ENCODE measurements around the gene CYB561D1.

Gene CYB561D1

GRCh38 chr1:109537450-109538178, 43.7 kb downstream of the CYB561D1 start:
- TF ChIP-seq OSR1 (CRISPR knock-in tag; IDR thresholded peaks at IDR 0.05) (no peak), RARB (CRISPR knock-in tag; IDR thresholded peaks at IDR 0.05) (no peak), ISL1 (CRISPR knock-in tag; IDR thresholded peaks at IDR 0.05) (no peak), SNAI2 (CRISPR knock-in tag; IDR thresholded peaks at IDR 0.05) (no peak), TOX (CRISPR knock-in tag; IDR thresholded peaks at IDR 0.05; ENCODE audit: borderline replicate concordance) (no peak), ZNF70 (CRISPR knock-in tag; IDR thresholded peaks at IDR 0.05) (no peak), ESRRG (CRISPR knock-in tag; IDR thresholded peaks at IDR 0.05) (no peak), ZFP30 (CRISPR knock-in tag; IDR thresholded peaks at IDR 0.05) (no peak), ZFP3 (CRISPR knock-in tag; IDR thresholded peaks at IDR 0.05) (no peak), ZNF8 (CRISPR knock-in tag; IDR thresholded peaks at IDR 0.05) (no peak), PPARA (CRISPR knock-in tag; IDR thresholded peaks at IDR 0.05; ENCODE audit: borderline replicate concordance) (no peak), TCF4 (CRISPR knock-in tag; IDR thresholded peaks at IDR 0.05; ENCODE audit: borderline replicate concordance) (no peak), BACH2 (CRISPR knock-in tag; IDR thresholded peaks at IDR 0.05; ENCODE audit: borderline replicate concordance) (no peak), CSDC2 (CRISPR knock-in tag; IDR thresholded peaks at IDR 0.05) (no peak), ARNTL (CRISPR knock-in tag; IDR thresholded peaks at IDR 0.05; ENCODE audit: borderline replicate concordance, low read depth) (no peak)
- TF ChIP-seq, protein P1, sequence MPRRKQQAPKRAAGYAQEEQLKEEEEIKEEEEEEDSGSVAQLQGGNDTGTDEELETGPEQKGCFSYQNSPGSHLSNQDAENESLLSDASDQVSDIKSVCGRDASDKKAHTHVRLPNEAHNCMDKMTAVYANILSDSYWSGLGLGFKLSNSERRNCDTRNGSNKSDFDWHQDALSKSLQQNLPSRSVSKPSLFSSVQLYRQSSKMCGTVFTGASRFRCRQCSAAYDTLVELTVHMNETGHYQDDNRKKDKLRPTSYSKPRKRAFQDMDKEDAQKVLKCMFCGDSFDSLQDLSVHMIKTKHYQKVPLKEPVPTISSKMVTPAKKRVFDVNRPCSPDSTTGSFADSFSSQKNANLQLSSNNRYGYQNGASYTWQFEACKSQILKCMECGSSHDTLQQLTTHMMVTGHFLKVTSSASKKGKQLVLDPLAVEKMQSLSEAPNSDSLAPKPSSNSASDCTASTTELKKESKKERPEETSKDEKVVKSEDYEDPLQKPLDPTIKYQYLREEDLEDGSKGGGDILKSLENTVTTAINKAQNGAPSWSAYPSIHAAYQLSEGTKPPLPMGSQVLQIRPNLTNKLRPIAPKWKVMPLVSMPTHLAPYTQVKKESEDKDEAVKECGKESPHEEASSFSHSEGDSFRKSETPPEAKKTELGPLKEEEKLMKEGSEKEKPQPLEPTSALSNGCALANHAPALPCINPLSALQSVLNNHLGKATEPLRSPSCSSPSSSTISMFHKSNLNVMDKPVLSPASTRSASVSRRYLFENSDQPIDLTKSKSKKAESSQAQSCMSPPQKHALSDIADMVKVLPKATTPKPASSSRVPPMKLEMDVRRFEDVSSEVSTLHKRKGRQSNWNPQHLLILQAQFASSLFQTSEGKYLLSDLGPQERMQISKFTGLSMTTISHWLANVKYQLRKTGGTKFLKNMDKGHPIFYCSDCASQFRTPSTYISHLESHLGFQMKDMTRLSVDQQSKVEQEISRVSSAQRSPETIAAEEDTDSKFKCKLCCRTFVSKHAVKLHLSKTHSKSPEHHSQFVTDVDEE (CRISPR knock-in tag; IDR thresholded peaks at IDR 0.05) = no peak
- TF ChIP-seq, protein P2, sequence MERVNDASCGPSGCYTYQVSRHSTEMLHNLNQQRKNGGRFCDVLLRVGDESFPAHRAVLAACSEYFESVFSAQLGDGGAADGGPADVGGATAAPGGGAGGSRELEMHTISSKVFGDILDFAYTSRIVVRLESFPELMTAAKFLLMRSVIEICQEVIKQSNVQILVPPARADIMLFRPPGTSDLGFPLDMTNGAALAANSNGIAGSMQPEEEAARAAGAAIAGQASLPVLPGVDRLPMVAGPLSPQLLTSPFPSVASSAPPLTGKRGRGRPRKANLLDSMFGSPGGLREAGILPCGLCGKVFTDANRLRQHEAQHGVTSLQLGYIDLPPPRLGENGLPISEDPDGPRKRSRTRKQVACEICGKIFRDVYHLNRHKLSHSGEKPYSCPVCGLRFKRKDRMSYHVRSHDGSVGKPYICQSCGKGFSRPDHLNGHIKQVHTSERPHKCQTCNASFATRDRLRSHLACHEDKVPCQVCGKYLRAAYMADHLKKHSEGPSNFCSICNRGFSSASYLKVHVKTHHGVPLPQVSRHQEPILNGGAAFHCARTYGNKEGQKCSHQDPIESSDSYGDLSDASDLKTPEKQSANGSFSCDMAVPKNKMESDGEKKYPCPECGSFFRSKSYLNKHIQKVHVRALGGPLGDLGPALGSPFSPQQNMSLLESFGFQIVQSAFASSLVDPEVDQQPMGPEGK (CRISPR knock-in tag; IDR thresholded peaks at IDR 0.05; ENCODE audit: borderline replicate concordance) = no peak
- ATAC-seq = no peak

DNA sequence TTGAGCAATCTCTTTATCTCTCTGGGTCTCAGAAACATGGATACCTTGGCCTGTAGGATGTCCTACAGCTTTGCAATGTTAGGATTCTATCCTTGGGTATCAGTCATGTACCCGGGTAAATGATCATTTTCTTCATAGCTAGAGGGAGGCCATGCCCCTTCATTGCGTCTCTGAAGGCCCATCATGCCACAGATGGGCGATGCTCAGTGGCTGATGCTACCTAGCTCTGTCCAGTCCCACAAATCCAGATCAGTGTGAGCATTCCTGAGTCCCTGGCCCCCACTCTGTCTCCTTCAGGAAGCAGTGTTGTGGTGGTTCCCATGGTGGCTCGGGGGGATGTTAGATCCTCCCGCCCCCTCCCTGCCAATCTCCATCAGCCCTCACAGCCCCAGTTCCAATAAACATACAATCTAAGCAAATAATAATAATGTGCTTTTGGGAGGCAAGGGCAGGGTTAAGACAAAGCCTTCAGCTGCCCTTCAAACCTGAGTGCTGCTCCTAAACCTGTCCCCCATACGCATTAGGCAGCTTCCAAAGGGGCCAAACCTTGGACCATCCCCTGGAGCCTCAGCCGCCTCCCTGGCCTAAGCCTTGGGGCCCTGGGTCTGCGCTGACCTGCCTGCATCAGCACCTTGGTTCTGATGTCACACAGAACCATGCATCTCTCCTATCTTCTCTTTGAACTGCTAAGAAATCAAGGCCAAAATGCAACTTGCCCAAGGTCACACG, 45.1 kb downstream of the CYB561D1 start:
- TF ChIP-seq, protein P2 (CRISPR knock-in tag; IDR thresholded peaks at IDR 0.05; ENCODE audit: borderline replicate concordance) = no peak
- TF ChIP-seq ZFP3 (CRISPR knock-in tag; IDR thresholded peaks at IDR 0.05) (no peak), ZNF8 (CRISPR knock-in tag; IDR thresholded peaks at IDR 0.05) (no peak), ZNF70 (CRISPR knock-in tag; IDR thresholded peaks at IDR 0.05) (no peak), OSR1 (CRISPR knock-in tag; IDR thresholded peaks at IDR 0.05) (no peak), BACH2 (CRISPR knock-in tag; IDR thresholded peaks at IDR 0.05; ENCODE audit: borderline replicate concordance) (no peak), GLIS3 (CRISPR knock-in tag; IDR thresholded peaks at IDR 0.05) (no peak), ZFP30 (CRISPR knock-in tag; IDR thresholded peaks at IDR 0.05) (no peak), ARNTL (CRISPR knock-in tag; IDR thresholded peaks at IDR 0.05; ENCODE audit: borderline replicate concordance, low read depth) (no peak), PPARA (CRISPR knock-in tag; IDR thresholded peaks at IDR 0.05; ENCODE audit: borderline replicate concordance) (no peak), RARB (CRISPR knock-in tag; IDR thresholded peaks at IDR 0.05) (no peak), TCF4 (CRISPR knock-in tag; IDR thresholded peaks at IDR 0.05; ENCODE audit: borderline replicate concordance) (no peak), TOX (CRISPR knock-in tag; IDR thresholded peaks at IDR 0.05; ENCODE audit: borderline replicate concordance) (no peak), ZNF565 (CRISPR knock-in tag; conservative IDR thresholded peaks at IDR 0.05; ENCODE audit: low read depth) (no peak), CREB5 (CRISPR knock-in tag; IDR thresholded peaks at IDR 0.05; ENCODE audit: low read depth) (no peak), CSRNP3 (CRISPR knock-in tag; IDR thresholded peaks at IDR 0.05) (no peak), ESRRG (CRISPR knock-in tag; IDR thresholded peaks at IDR 0.05) (no peak)
- TF ChIP-seq, protein P3, sequence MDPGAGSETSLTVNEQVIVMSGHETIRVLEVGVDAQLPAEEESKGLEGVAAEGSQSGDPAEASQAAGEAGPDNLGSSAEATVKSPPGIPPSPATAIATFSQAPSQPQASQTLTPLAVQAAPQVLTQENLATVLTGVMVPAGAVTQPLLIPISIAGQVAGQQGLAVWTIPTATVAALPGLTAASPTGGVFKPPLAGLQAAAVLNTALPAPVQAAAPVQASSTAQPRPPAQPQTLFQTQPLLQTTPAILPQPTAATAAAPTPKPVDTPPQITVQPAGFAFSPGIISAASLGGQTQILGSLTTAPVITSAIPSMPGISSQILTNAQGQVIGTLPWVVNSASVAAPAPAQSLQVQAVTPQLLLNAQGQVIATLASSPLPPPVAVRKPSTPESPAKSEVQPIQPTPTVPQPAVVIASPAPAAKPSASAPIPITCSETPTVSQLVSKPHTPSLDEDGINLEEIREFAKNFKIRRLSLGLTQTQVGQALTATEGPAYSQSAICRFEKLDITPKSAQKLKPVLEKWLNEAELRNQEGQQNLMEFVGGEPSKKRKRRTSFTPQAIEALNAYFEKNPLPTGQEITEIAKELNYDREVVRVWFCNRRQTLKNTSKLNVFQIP (CRISPR knock-in tag; IDR thresholded peaks at IDR 0.05; ENCODE audit: borderline replicate concordance, low read depth) = no peak
- TF ChIP-seq, protein P1 (CRISPR knock-in tag; IDR thresholded peaks at IDR 0.05) = no peak
- no peak for ATAC-seq

Data from SK-N-SH treated with all-trans-retinoic acid at 6 μM for 48 hours (cell line).